A673 (cell line): ENCODE data around the gene ASPSCR1.

ENCODE experiments used
- EZH2 ChIP-seq: fragments of 200-600 bp; sonication (generic); IDR thresholded peaks from 2 replicates; pipeline ENCODE4 v1.6.1; 2017; ENCODE audit warnings: borderline replicate concordance, low read depth, mild to moderate bottlenecking, mixed read lengths, antibody characterized with exemption, low read length; ENCODE audit not compliant: poor library complexity, severe bottlenecking
- TF ChIP-seq, protein P1 (sequence below): fragments of 300-800, 200-600 bp; sonication (generic); conservative IDR thresholded peaks from 2 replicates; pipeline ENCODE4 v1.5.1; 2017; ENCODE audit warnings: low read depth, mild to moderate bottlenecking, antibody characterized with exemption, low read length, moderate library complexity, mixed read lengths

DNA sequence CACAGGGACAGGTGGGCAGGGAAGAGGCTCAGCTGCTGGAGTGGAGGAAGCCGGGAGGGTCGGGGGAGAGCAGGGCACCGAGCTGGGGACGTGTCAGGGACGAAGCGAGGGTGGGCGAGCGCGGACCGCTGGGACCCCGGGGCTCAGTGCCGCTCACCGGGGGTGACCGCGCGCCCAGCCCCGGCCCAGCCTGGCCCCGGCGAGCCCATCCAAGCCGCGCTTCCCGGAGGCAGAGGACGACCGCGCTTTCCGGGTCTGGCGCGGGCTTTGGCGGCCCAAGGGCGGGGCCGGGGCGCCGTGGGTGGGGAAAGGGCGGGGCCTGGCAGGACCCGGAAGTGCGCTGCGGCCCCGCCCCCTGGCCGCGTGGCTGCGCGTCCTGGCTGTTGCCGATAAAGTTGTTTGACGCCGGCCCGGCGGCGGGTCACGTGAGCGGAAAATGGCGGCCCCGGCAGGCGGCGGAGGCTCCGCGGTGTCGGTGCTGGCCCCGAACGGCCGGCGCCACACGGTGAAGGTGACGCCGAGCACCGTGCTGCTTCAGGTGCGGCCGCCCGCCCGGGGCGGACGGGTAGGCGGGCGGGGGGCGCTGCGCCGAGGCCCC, at the start of gene ASPSCR1:
- no peak for TF ChIP-seq EZH2
- TF ChIP-seq, protein P1, sequence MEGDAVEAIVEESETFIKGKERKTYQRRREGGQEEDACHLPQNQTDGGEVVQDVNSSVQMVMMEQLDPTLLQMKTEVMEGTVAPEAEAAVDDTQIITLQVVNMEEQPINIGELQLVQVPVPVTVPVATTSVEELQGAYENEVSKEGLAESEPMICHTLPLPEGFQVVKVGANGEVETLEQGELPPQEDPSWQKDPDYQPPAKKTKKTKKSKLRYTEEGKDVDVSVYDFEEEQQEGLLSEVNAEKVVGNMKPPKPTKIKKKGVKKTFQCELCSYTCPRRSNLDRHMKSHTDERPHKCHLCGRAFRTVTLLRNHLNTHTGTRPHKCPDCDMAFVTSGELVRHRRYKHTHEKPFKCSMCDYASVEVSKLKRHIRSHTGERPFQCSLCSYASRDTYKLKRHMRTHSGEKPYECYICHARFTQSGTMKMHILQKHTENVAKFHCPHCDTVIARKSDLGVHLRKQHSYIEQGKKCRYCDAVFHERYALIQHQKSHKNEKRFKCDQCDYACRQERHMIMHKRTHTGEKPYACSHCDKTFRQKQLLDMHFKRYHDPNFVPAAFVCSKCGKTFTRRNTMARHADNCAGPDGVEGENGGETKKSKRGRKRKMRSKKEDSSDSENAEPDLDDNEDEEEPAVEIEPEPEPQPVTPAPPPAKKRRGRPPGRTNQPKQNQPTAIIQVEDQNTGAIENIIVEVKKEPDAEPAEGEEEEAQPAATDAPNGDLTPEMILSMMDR, result no peak
